DOHH2 (cell line): ENCODE measurements around the gene NLGN1.

Experiments used
- CTCF ChIP-seq: fragments of 200-600 bp; sonication (generic); IDR thresholded peaks from one replicate; pipeline ENCODE4 v1.5.1; 2014; ENCODE audit warnings: antibody characterized with exemption, mild to moderate bottlenecking, low read depth, low read length; ENCODE audit not compliant: poor library complexity, severe bottlenecking
- EZH2phosphoT487 ChIP-seq: fragments of 200-600 bp; sonication (generic); IDR thresholded peaks from 2 replicates; pipeline ENCODE4 v1.6.1; 2017; ENCODE audit warnings: borderline replicate concordance, mild to moderate bottlenecking, antibody characterized with exemption, low read length, moderate library complexity, mixed read lengths

DNA sequence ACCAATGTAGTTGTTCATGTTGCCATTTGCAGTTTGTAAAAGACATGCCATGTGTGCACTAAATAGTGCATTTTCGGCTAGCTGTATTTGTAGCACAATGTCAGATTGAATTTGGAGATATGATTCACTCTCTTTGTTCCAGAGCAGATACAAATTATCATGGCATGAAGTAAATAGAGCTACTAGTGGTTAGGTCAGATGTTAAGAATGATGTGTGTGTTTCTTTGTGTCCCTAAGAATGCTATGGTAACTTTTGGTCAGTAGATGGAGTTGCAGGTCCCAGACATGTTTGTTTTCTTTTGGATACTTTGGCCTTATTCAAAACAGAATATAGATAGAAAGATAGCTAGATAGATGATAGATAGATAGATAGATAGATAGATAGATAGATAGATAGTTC, 595.8 kb downstream of the NLGN1 start:
- TF ChIP-seq CTCF, result no peak
- no peak for TF ChIP-seq EZH2phosphoT487
